NCI-H2227 (cell line): ENCODE measurements around the gene DOC2A.
A peak's percentile ranks its signal among the peaks of the same experiment; 100 is the strongest.
"Not testable (repeated sequence)": the region's sequence is repeated elsewhere in the genome, so short reads cannot be mapped to it uniquely, and the experiment has no call there.

Experiments used
- DNase-seq: peaks from one replicate; lab custom pipeline; 2025; ENCODE audit not compliant: unreplicated experiment; lab: John Stamatoyannopoulos, UW

The DOC2A gene

GRCh38 chr16:30027588-30028437 is 17.0 kb upstream of the DOC2A start:
- DNase-seq = peak; percentile 56

- DNase-seq = no peak
Observed at GRCh38 chr16:30026449-30026848, 15.6 kb upstream of the DOC2A start.

- DNase-seq = no peak
Observed at GRCh38 chr16:30025574-30025973, 14.7 kb upstream of the DOC2A start.

- DNase-seq = no peak
Observed at GRCh38 chr16:30025156-30025555, 14.3 kb upstream of the DOC2A start.

- DNase-seq = no peak
Observed at GRCh38 chr16:30024451-30024850, 13.6 kb upstream of the DOC2A start.

GRCh38 chr16:30023586-30023985 is 12.8 kb upstream of the DOC2A start:
- no peak for DNase-seq

GRCh38 chr16:30022887-30023286 is 12.1 kb upstream of the DOC2A start, which contains the start of gene C16orf92:
Gene C16orf92, plus strand, starts transcription at chr16:30023198. Its CDS starts 143 bp downstream, at chr16:30023341.
- DNase-seq = no peak

GRCh38 chr16:30018731-30019158 is 7.9 kb upstream of the DOC2A start:
- no peak for DNase-seq

- not testable (repeated sequence) for DNase-seq
Observed at GRCh38 chr16:30017937-30018336, 7.1 kb upstream of the DOC2A start.

- DNase-seq = no peak
Observed at GRCh38 chr16:30017277-30017656, 6.4 kb upstream of the DOC2A start.

- no peak for DNase-seq
Observed at GRCh38 chr16:30016555-30017276, 5.9 kb upstream of the DOC2A start.

GRCh38 chr16:30015450-30015849 is 4.6 kb upstream of the DOC2A start:
- not testable (repeated sequence) for DNase-seq

GRCh38 chr16:30012598-30012997 is 1.8 kb upstream of the DOC2A start:
- DNase-seq = not testable (repeated sequence)

GRCh38 chr16:30011714-30012504 is 1.1 kb upstream of the DOC2A start:
- no peak for DNase-seq

- no peak for DNase-seq
Observed at GRCh38 chr16:30009990-30010843, 610 bp downstream of the DOC2A start.

GRCh38 chr16:30009085-30009862 is 1.6 kb downstream of the DOC2A start:
- DNase-seq = no peak

GRCh38 chr16:30007378-30007895 is 3.4 kb downstream of the DOC2A start:
- DNase-seq = no peak

- DNase-seq = no peak
Observed at GRCh38 chr16:30006659-30007377, 4.0 kb downstream of the DOC2A start.

- DNase-seq = no peak
Observed at GRCh38 chr16:30006095-30006473, 4.7 kb downstream of the DOC2A start.
